Activated CD8-positive, alpha-beta T cell treated with anti-CD3 and anti-CD28 coated beads, Interleukin-2, amount 10 ng/mL, durations not matched to agents 7 days and 5 days (primary cell): ENCODE measurements around the gene CCDC90B. TPM values are rescaled to one million over a fixed set of nuclear protein-coding genes. Genes with fewer than 3 reads are reported as not detected.
A peak's percentile ranks its signal among the peaks of the same experiment; 100 is the strongest.
"Not testable (repeated sequence)": the region's sequence is repeated elsewhere in the genome, so short reads cannot be mapped to it uniquely, and the experiment has no call there.

Experiments
- ATAC-seq: fragments of 150-1000 bp; cut with Tn5 transposase; one replicate; pipeline ENCODE4 v1.10.0; 2021; ENCODE audit warnings: moderate library complexity
- CTCF ChIA-PET: fragments of 350-600 bp; sonication (Branson Sonifier 250); formaldehyde crosslinking; loops from one replicate; lab custom pipeline; 2021; ENCODE audit warnings: antibody characterized with exemption; lab: Charles Lee
- POLR2A ChIA-PET: fragments of 350-600 bp; sonication (Branson Sonifier 250); formaldehyde crosslinking; loops from one replicate; lab custom pipeline; 2021; ENCODE audit warnings: antibody characterized with exemption; lab: Charles Lee
- DNase-seq: peaks from one replicate; pipeline ENCODE4 v3.0.0-alpha.2; 2020
- H3K27ac Mint-ChIP-seq: one replicate; pipeline ENCODE4 v1.8.0; 2021; ENCODE audit warnings: mild to moderate bottlenecking, mixed read lengths
- H3K27me3 Mint-ChIP-seq: one replicate; pipeline ENCODE4 v1.8.0; 2021; ENCODE audit warnings: low read depth, mixed read lengths
- H3K36me3 Mint-ChIP-seq: one replicate; pipeline ENCODE4 v1.8.0; 2021; ENCODE audit warnings: low read depth, mixed read lengths
- H3K4me1 Mint-ChIP-seq: one replicate; pipeline ENCODE4 v1.8.0; 2021; ENCODE audit warnings: low read depth, mixed read lengths
- H3K4me3 Mint-ChIP-seq: one replicate; pipeline ENCODE4 v1.8.0; 2021; ENCODE audit warnings: mild to moderate bottlenecking, mixed read lengths
- H3K9me3 Mint-ChIP-seq: one replicate; pipeline ENCODE4 v1.8.0; 2022; ENCODE audit warnings: mixed read lengths; ENCODE audit not compliant: insufficient read depth
- total RNA-seq, 2 experiments: library from RNA; stranded (reverse); gene quantifications; one replicate each; pipeline ENCODE4 v1.2.3, GENCODE V29; 2021

The CCDC90B gene
- total RNA-seq, 2 experiments from 2014 or later, result 30.2 to 31.3 TPM

DNA sequence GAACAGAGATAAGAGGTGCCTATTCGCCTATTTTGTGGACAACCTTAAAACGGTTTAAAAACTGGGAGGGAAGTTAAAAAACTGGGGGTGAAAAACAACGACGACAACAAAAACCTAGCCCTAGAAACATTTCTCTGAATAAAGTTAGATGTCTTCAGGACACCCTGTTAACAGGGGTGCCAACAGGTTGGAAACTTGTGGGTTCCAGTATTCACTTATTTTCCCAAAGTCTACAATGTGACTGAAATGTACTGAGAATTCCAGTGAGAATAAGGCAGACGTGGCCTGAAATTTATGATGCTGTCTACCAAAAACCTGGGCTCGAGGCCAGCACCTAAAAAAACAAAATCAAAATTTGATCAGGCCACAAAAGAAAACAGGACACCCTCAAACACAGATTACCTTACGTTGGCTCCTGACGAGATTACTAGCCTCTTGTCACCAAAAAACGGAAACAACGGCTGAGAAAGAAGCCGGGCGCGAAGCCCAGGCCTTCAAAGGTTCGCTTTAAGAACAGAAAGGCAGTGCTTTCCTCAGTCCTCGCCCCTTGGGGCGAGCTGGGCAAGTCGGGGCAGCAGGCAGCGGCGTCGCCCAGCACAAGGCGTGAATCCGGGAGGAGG is 906 bp downstream of the CCDC90B start:
- H3K27ac Mint-ChIP-seq, result peak overlapping the region; percentile 99
- H3K36me3 Mint-ChIP-seq, result peaks cover 19% of the 10 kb centered on the region
- H3K4me3 Mint-ChIP-seq, result peak overlapping the region; percentile 95
- ChIA-PET CTCF (interaction anchor here (1.7 to 5.7 kb wide), 2 partner anchors 8 to 384 kb away, joined by 6 to 36 read pairs; partner anchors contain the start of gene DDIAS), POLR2A (interaction anchor here (0.6 to 2.3 kb wide), 12 partner anchors 11 to 385 kb away, joined by 3 to 28 read pairs (median 3); partner anchors contain the start of genes ANKRD42, DDIAS, PCF11 and PRCP)
- no peaks in the 10 kb centered on the region for H3K27me3 Mint-ChIP-seq
- peaks cover 30% of the 10 kb centered on the region for H3K4me1 Mint-ChIP-seq
- ATAC-seq, result peak; percentile 62
- peaks cover 2% of the 10 kb centered on the region for H3K9me3 Mint-ChIP-seq
- no peak for DNase-seq

DNA sequence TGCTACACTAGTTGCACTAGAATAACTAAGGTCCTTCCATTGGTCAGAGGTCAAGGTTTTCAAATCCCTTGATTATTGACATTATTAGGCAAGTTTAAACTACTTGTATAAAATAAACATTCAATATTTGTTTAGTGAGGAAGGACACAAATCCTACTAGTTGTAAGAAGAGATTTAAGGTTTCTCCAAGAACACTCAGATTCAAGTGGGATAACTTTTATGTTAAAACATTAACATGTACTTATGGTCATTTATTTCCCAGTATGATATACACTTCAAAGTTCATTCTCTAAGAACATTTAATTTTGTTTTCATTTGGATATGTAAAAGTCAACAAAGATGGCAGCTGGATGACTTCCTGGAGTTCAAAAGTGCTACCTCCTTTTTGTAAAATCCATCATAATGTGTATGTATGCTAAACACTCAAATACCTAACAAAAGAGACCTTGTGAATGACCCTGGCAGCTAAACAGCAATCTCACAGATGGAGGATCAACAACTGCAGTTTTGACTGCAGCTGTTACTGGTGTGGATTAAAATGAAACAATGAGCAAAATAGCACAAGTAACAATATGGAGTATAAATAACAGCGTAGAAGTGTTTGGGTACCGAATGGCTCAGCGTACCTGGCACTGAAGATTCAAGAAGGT is 1.5 kb downstream of the CCDC90B start:
- Mint-ChIP-seq H3K27ac (peak overlapping the region; percentile 99), H3K4me3 (peak overlapping the region; percentile 95), H3K4me1 (peaks cover 30% of the 10 kb centered on the region), H3K36me3 (peaks cover 21% of the 10 kb centered on the region), H3K9me3 (peaks cover 2% of the 10 kb centered on the region), H3K27me3 (no peaks in the 10 kb centered on the region)
- ChIA-PET CTCF (interaction anchor here (1.2 to 5.7 kb wide), 2 partner anchors 9 to 11 kb away, joined by 3 to 36 read pairs; no protein-coding TSS in a partner anchor), POLR2A (interaction anchor here (0.7 to 2.3 kb wide), 3 partner anchors 11 to 384 kb away, joined by 4 to 28 read pairs (median 4); partner anchors contain the start of genes DDIAS and PRCP)
- no peak for ATAC-seq
- DNase-seq, result no peak

- no peak for ATAC-seq
- Mint-ChIP-seq H3K4me3 (no peak overlapping the region), H3K9me3 (peaks cover 1% of the 10 kb centered on the region)
These were observed 4.0 kb downstream of the CCDC90B start for GRCh38 chr11:83282084-83282716.

DNA sequence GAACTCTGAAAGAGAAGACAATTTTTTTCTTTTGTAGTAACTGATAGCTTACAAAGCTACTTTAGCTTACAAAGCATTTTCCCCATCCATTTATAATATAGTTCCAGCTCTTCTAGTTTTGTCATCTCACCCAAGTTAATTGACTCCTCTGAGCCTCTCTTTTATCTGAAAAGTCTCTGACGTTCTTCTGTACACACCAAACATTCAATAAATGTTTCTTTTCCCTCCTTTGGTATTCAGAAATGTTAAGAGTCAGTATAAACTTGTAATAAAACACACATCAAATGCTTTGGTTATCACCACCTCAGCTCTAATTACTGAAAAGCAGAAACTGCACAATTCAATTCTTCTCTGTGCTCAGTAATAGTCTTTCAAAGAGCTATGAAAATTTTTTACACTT is 5.9 kb downstream of the CCDC90B start:
- peaks cover 22% of the 10 kb centered on the region for H3K4me1 Mint-ChIP-seq
- H3K27ac Mint-ChIP-seq, result no peak overlapping the region
- DNase-seq, result no peak
- H3K36me3 Mint-ChIP-seq, result peaks cover 27% of the 10 kb centered on the region
- no peaks in the 10 kb centered on the region for H3K9me3 Mint-ChIP-seq
- no peaks in the 10 kb centered on the region for H3K27me3 Mint-ChIP-seq
- ChIA-PET CTCF (interaction anchor here (5.7 kb wide), 1 partner anchor 13 kb away, joined by 36 read pairs; no protein-coding TSS in a partner anchor), POLR2A (no interaction called here)
- H3K4me3 Mint-ChIP-seq, result no peak overlapping the region
- no peak for ATAC-seq

More at GRCh38 chr11:83282084-83282716, 4.0 kb downstream of the CCDC90B start:
- H3K36me3 Mint-ChIP-seq, result peaks cover 27% of the 10 kb centered on the region
- peaks cover 28% of the 10 kb centered on the region for H3K4me1 Mint-ChIP-seq
- no peak for DNase-seq
- H3K27me3 Mint-ChIP-seq, result no peaks in the 10 kb centered on the region
- no peak overlapping the region for H3K27ac Mint-ChIP-seq
- POLR2A ChIA-PET, result interaction anchor here (0.6 to 1.3 kb wide), 2 partner anchors 381 to 412 kb away, joined by 3 to 6 read pairs; partner anchors contain the start of gene DDIAS
- CTCF ChIA-PET, result interaction anchor here (0.6 to 5.7 kb wide), 4 partner anchors 8 to 1011 kb away, joined by 3 to 36 read pairs (median 3); no protein-coding TSS in a partner anchor

DNA sequence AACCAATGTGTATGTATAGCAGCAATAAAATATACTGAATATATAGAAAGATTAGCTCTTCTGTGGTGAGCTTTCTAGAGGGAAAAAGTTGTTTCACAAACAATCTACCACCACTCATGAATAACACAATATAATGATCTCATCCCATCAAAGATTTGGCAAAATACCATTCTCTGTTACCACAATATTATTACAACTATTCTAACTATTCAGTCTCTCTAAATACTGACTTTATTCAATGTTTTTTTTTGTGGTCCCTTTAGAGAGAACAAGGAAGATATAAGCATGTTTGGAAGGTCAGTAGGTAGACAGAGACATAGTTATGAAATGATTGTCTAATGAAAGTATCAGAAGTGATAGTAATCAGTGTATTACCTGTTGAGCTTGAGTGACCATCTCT is 7.8 kb downstream of the CCDC90B start:
- Mint-ChIP-seq H3K27me3 (no peaks in the 10 kb centered on the region), H3K9me3 (no peaks in the 10 kb centered on the region), H3K4me1 (peaks cover 9% of the 10 kb centered on the region), H3K36me3 (peaks cover 28% of the 10 kb centered on the region), H3K27ac (no peak overlapping the region), H3K4me3 (no peak overlapping the region)
- CTCF ChIA-PET, result interaction anchor here (0.7 kb wide), 1 partner anchor 15 kb away, joined by 3 read pairs; no protein-coding TSS in a partner anchor
- POLR2A ChIA-PET, result interaction anchor here (0.7 kb wide), 1 partner anchor 541 kb away, joined by 6 read pairs; no protein-coding TSS in a partner anchor
- no peak for ATAC-seq
- no peak for DNase-seq

- peaks cover 39% of the 10 kb centered on the region for H3K36me3 Mint-ChIP-seq
- ATAC-seq (no peak), DNase-seq (no peak)
- no peaks in the 10 kb centered on the region for H3K4me1 Mint-ChIP-seq
- POLR2A ChIA-PET, result interaction anchor here (1.1 kb wide), 1 partner anchor 10 kb away, joined by 3 read pairs; the partner anchor contains the start of gene CCDC90B
- H3K4me3 Mint-ChIP-seq, result no peak overlapping the region
- no peaks in the 10 kb centered on the region for H3K9me3 Mint-ChIP-seq
- no peaks in the 10 kb centered on the region for H3K27me3 Mint-ChIP-seq
- no peak overlapping the region for H3K27ac Mint-ChIP-seq
- CTCF ChIA-PET, result interaction anchor here (1.8 kb wide), 1 partner anchor 17 kb away, joined by 10 read pairs; no protein-coding TSS in a partner anchor
These were observed 10.1 kb downstream of the CCDC90B start for GRCh38 chr11:83275888-83276641.

- no peak overlapping the region for H3K4me3 Mint-ChIP-seq
- peaks cover 54% of the 10 kb centered on the region for H3K36me3 Mint-ChIP-seq
- no peaks in the 10 kb centered on the region for H3K27me3 Mint-ChIP-seq
- DNase-seq (no peak), ATAC-seq (no peak)
- POLR2A ChIA-PET, result no interaction called here
- H3K27ac Mint-ChIP-seq, result no peak overlapping the region
- CTCF ChIA-PET, result interaction anchor here (0.6 to 2.2 kb wide), 2 partner anchors 20 to 405 kb away, joined by 3 to 6 read pairs; no protein-coding TSS in a partner anchor
- H3K4me1 Mint-ChIP-seq, result no peaks in the 10 kb centered on the region
- H3K9me3 Mint-ChIP-seq, result no peaks in the 10 kb centered on the region
These were observed 13.5 kb downstream of the CCDC90B start for GRCh38 chr11:83272627-83273026.

GRCh38 chr11:83271734-83272133 is 14.4 kb downstream of the CCDC90B start:
- DNase-seq, ATAC-seq, H3K4me3 Mint-ChIP-seq, H3K4me1 Mint-ChIP-seq, H3K27ac Mint-ChIP-seq, H3K27me3 Mint-ChIP-seq, POLR2A ChIA-PET, H3K9me3 Mint-ChIP-seq: not testable (repeated sequence)
- CTCF ChIA-PET, result interaction anchor here (1.2 kb wide), 1 partner anchor 22 kb away, joined by 4 read pairs; no protein-coding TSS in a partner anchor
- peaks cover 56% of the 10 kb centered on the region for H3K36me3 Mint-ChIP-seq

GRCh38 chr11:83269080-83269479 is 17.1 kb downstream of the CCDC90B start:
- CTCF ChIA-PET, POLR2A ChIA-PET, H3K4me1 Mint-ChIP-seq, H3K4me3 Mint-ChIP-seq, H3K27me3 Mint-ChIP-seq, DNase-seq, H3K9me3 Mint-ChIP-seq, ATAC-seq, H3K27ac Mint-ChIP-seq: not testable (repeated sequence)
- H3K36me3 Mint-ChIP-seq, result peaks cover 67% of the 10 kb centered on the region

- DNase-seq, result no peak
- POLR2A ChIA-PET, result no interaction called here
- Mint-ChIP-seq H3K27me3 (no peaks in the 10 kb centered on the region), H3K27ac (no peak overlapping the region), H3K36me3 (peaks cover 49% of the 10 kb centered on the region), H3K4me3 (no peak overlapping the region), H3K9me3 (no peaks in the 10 kb centered on the region), H3K4me1 (no peaks in the 10 kb centered on the region)
- no peak for ATAC-seq
- CTCF ChIA-PET, result no interaction called here
These were observed 20.8 kb downstream of the CCDC90B start for GRCh38 chr11:83265331-83265730.

DNA sequence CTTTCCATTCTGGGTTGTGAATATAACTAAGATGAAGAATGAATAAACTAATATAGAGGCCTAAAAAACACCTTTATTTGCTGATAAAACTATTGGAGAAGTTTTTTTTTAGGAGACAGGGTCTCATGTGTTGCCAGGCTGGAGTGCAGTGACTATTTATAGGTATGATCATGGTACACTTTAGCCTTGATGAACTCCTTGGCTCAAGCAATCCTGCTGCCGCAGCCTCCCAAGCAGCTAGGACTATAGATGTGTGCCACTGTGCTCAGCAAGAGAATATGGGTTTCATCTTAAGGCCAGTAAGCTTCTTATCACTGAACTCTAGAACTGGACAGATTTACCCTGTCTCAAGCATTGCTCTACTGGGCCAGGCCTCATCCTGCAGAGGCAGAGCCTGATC is 26.6 kb downstream of the CCDC90B start:
- DNase-seq (no peak), ATAC-seq (no peak)
- CTCF ChIA-PET, result interaction anchor here (1.8 kb wide), 1 partner anchor 10 kb away, joined by 7 read pairs; no protein-coding TSS in a partner anchor
- Mint-ChIP-seq H3K9me3 (no peaks in the 10 kb centered on the region), H3K36me3 (peaks cover 22% of the 10 kb centered on the region), H3K4me1 (no peaks in the 10 kb centered on the region), H3K4me3 (no peak overlapping the region), H3K27ac (no peak overlapping the region), H3K27me3 (no peaks in the 10 kb centered on the region)
- POLR2A ChIA-PET, result no interaction called here
